HepG2 (cell line): ENCODE measurements around the gene KLB. TPM values are rescaled to one million over a fixed set of nuclear protein-coding genes. Genes with fewer than 3 reads are reported as not detected.

Experiments
- CBFB ChIP-seq: sonication (generic); formaldehyde crosslinking; IDR thresholded peaks from 2 replicates; pipeline ENCODE4 v1.4.0; 2020; ENCODE audit warnings: missing genetic modification reagents
- EEA1 ChIP-seq: sonication (generic); formaldehyde crosslinking; IDR thresholded peaks from 2 replicates; pipeline ENCODE4 v1.5.1; 2020; ENCODE audit warnings: mild to moderate bottlenecking, missing genetic modification reagents, borderline replicate concordance
- ISX ChIP-seq: sonication (generic); formaldehyde crosslinking; conservative IDR thresholded peaks from 2 replicates; pipeline ENCODE4 v1.5.0; 2020; ENCODE audit warnings: missing genetic modification reagents
- NCOA1 ChIP-seq: sonication (generic); formaldehyde crosslinking; IDR thresholded peaks from 2 replicates; pipeline ENCODE4 v1.9.0; 2021; ENCODE audit warnings: missing genetic modification reagents
- NCOR1 ChIP-seq: fragments of 200-600 bp; sonication (generic); IDR thresholded peaks from 2 replicates; pipeline ENCODE4 v1.7.0; 2017; ENCODE audit warnings: antibody characterized with exemption, low read length, borderline replicate concordance
- NKX3-1 ChIP-seq: sonication (generic); formaldehyde crosslinking; IDR thresholded peaks from 2 replicates; pipeline ENCODE4 v1.5.0; 2020; ENCODE audit warnings: missing genetic modification reagents
- PHB2 ChIP-seq: fragments of 450-650 bp; IDR thresholded peaks from 2 replicates; pipeline ENCODE4 v1.6.1; 2018; ENCODE audit not compliant: partially characterized antibody
- TCF12 ChIP-seq, 2 experiments: fragments of 450-650 bp in 1 of 2; sonication (generic) in 1 of 2; formaldehyde crosslinking in 1 of 2; IDR thresholded peaks; 2 replicates each; pipeline versions ENCODE4 v1.6.1 to v1.8.0; 2017 to 2022; ENCODE audit warnings: antibody characterized with exemption in 1 of 2, mild to moderate bottlenecking in 1 of 2, missing genetic modification reagents in 1 of 2, moderate library complexity in 1 of 2
- ZBTB7A ChIP-seq: sonication (generic); formaldehyde crosslinking; IDR thresholded peaks from 2 replicates; pipeline ENCODE4 v1.8.0; 2022; ENCODE audit warnings: mild to moderate bottlenecking, missing genetic modification reagents
- ZNF160 ChIP-seq: sonication (generic); formaldehyde crosslinking; IDR thresholded peaks from 2 replicates; pipeline ENCODE4 v1.8.0; 2022; ENCODE audit warnings: mild to moderate bottlenecking, inconsistent platforms, missing genetic modification reagents
- polyA plus RNA-seq, 8 experiments: library from polyadenylated mRNA; depleted of rRNA in 3 of 8; stranded (reverse) in 7 of 8; unstranded in 1 of 8; fragments of >200 nt; fragmentation: Illumina TruSeq in 4 of 8; extraction: Trizol in 4 of 8; gene quantifications; 2 replicates each; pipeline versions ENCODE4 v1.2.1 to v1.2.3, GENCODE V29; 2011 to 2016; ENCODE audit warnings: low read depth in 4 of 8, missing spikeins in 1 of 8, mixed read lengths in 1 of 8; ENCODE audit not compliant: insufficient read depth in 1 of 8
- total RNA-seq, 5 experiments: library from RNA; depleted of rRNA; stranded (reverse); fragments of >200 nt; fragmentation: Illumina TruSeq; extraction: Trizol; gene quantifications; 2 replicates each; pipeline ENCODE4 v1.2.3, GENCODE V29; 2016; ENCODE audit warnings: low read depth in 1 of 5
- TF ChIP-seq, protein P1 (sequence below): sonication (generic); formaldehyde crosslinking; IDR thresholded peaks from 2 replicates; pipeline ENCODE4 v1.5.0; 2020; ENCODE audit warnings: mild to moderate bottlenecking, low read depth, missing genetic modification reagents, borderline replicate concordance
- TF ChIP-seq, protein P2 (sequence below): IDR thresholded peaks from 2 replicates; pipeline ENCODE4 v1.6.1; 2012; ENCODE audit warnings: inconsistent platforms
- TF ChIP-seq, protein P3 (sequence below): IDR thresholded peaks from 2 replicates; pipeline ENCODE4 v1.6.1; 2016; ENCODE audit warnings: low read depth, missing genetic modification reagents, missing compliant biosample characterization

KLB gene
- total and polyA plus RNA-seq, 2 of the 13 experiments (the other 11 are each of a cell fraction or from before 2014, with no cell fraction given), result 25.3 to 82.0 TPM

DNA sequence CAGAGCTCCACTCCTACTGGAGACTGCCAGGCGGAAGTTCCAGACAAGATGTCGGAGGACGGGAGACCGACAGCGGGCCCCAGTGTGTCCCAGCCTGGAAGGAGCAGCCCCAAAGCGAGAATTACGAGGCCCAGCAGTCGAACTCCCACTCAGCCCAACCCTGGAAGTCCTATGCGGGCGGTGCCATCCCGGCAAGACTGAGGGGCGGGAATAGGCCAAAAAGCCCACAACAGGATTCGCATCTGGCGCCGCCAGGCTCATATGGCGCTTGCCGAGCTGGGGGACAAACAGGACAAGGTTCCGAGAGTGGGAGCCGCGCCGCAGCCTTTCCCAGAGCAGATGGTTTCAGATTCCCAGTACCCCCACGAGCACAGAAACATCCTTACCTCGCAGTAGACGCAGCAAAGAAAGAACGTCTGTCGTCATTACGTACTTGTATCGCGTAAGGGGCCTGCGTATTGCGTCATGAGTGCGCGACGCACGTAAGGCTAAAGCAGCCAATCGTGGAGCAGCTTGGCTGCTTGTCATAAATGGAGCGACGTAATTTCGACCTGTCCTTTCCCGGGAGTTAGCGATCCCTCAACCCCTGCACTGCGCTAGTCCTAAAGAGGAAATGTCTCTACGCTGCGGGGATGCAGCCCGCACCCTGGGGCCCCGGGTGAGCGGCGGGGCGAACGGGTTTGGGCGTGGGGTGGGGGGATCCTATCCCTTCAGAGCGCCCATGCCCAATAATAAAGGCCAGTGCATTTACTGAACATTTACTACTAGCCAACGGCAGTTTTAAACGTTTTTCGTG, 52.0 kb downstream of the KLB start, which contains the start of the genes LIAS and RPL9 (continued):
- TF ChIP-seq PHB2, result no peak
- TF ChIP-seq NKX3-1 (CRISPR knock-in tag), result peak; percentile 91; the same call in 1 of the 2 replicates
- TF ChIP-seq, protein P1, sequence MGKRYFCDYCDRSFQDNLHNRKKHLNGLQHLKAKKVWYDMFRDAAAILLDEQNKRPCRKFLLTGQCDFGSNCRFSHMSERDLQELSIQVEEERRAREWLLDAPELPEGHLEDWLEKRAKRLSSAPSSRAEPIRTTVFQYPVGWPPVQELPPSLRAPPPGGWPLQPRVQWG (CRISPR knock-in tag), result no peak
- TF ChIP-seq ZBTB7A (CRISPR knock-in tag), result no peak
- TF ChIP-seq ZNF160 (CRISPR knock-in tag), result peak; percentile 81
- 0 out of 2 replicates have a peak, but pooled peaks have one; percentile 52 for TF ChIP-seq NCOA1 (CRISPR knock-in tag)
- no peak for TF ChIP-seq EEA1
- peak; percentile 42; the same call in 1 of the 2 replicates for TF ChIP-seq NCOR1
- no peak for TF ChIP-seq TCF12 (IDR thresholded peaks at IDR 0.05)
- TF ChIP-seq TCF12 (CRISPR knock-in tag; IDR thresholded peaks at IDR 0.05), result 0 out of 2 replicates have a peak, but pooled peaks have one; percentile 26
- TF ChIP-seq, protein P2, sequence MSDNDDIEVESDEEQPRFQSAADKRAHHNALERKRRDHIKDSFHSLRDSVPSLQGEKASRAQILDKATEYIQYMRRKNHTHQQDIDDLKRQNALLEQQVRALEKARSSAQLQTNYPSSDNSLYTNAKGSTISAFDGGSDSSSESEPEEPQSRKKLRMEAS, result peak; percentile 94
- TF ChIP-seq, protein P3, sequence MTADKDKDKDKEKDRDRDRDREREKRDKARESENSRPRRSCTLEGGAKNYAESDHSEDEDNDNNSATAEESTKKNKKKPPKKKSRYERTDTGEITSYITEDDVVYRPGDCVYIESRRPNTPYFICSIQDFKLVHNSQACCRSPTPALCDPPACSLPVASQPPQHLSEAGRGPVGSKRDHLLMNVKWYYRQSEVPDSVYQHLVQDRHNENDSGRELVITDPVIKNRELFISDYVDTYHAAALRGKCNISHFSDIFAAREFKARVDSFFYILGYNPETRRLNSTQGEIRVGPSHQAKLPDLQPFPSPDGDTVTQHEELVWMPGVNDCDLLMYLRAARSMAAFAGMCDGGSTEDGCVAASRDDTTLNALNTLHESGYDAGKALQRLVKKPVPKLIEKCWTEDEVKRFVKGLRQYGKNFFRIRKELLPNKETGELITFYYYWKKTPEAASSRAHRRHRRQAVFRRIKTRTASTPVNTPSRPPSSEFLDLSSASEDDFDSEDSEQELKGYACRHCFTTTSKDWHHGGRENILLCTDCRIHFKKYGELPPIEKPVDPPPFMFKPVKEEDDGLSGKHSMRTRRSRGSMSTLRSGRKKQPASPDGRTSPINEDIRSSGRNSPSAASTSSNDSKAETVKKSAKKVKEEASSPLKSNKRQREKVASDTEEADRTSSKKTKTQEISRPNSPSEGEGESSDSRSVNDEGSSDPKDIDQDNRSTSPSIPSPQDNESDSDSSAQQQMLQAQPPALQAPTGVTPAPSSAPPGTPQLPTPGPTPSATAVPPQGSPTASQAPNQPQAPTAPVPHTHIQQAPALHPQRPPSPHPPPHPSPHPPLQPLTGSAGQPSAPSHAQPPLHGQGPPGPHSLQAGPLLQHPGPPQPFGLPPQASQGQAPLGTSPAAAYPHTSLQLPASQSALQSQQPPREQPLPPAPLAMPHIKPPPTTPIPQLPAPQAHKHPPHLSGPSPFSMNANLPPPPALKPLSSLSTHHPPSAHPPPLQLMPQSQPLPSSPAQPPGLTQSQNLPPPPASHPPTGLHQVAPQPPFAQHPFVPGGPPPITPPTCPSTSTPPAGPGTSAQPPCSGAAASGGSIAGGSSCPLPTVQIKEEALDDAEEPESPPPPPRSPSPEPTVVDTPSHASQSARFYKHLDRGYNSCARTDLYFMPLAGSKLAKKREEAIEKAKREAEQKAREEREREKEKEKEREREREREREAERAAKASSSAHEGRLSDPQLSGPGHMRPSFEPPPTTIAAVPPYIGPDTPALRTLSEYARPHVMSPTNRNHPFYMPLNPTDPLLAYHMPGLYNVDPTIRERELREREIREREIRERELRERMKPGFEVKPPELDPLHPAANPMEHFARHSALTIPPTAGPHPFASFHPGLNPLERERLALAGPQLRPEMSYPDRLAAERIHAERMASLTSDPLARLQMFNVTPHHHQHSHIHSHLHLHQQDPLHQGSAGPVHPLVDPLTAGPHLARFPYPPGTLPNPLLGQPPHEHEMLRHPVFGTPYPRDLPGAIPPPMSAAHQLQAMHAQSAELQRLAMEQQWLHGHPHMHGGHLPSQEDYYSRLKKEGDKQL (CRISPR knock-in tag), result no peak
- 0 out of 2 replicates have a peak, but pooled peaks have one; percentile 74 for TF ChIP-seq ISX (CRISPR knock-in tag)
- TF ChIP-seq CBFB (CRISPR knock-in tag), result peak; percentile 69; the same call in 1 of the 2 replicates
